NOMO-1 treated with DMSO at 0.1 percent for 48 hours (cell line): ENCODE data around the gene ITPR2.
A peak's percentile ranks its signal among the peaks of the same experiment; 100 is the strongest.
"Not testable (repeated sequence)": the region's sequence is repeated elsewhere in the genome, so short reads cannot be mapped to it uniquely, and the experiment has no call there.

Experiments used
- DNase-seq: peaks from one replicate; lab custom pipeline; 2025; ENCODE audit not compliant: unreplicated experiment; lab: John Stamatoyannopoulos, UW

The ITPR2 gene

GRCh38 chr12:26735249-26735639 is 97.8 kb downstream of the ITPR2 start:
- no peak for DNase-seq

DNA sequence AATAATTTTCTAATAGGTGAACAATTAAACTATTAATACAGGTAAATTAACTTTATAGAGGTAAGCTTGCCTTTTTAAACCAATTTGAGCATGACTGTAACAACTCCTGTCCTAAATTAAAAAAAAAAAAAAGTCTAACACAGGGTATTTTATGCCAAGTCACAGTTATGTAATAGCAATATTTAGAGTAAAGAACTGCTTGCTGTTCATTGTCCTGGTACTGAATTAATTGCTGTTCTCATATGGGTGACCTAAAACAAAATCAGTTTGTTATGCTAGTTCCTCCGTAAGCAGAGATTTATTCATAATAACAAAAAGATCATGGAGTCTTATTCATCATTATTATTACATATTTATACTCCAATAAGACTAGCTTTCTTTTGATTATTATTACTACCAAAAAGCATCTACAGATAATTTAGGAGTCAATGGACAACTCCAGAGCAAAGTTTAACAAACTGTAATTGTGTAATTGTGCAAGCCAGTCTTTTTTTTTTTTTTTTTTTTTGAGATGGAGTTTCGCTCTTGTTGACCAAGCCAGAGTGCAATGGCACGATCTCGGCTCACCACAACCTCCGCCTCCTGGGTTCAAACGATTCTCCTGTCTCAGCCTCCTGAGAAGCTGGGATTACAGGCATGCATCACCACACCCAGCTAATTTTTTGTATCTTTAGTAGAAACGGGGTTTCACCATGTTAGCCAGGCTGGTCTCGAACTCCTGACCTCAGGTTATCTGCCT is 98.3 kb downstream of the ITPR2 start:
- no peak for DNase-seq

- DNase-seq = peak; percentile 96
Measured at GRCh38 chr12:26732005-26732908, 100.7 kb downstream of the ITPR2 start.

DNA sequence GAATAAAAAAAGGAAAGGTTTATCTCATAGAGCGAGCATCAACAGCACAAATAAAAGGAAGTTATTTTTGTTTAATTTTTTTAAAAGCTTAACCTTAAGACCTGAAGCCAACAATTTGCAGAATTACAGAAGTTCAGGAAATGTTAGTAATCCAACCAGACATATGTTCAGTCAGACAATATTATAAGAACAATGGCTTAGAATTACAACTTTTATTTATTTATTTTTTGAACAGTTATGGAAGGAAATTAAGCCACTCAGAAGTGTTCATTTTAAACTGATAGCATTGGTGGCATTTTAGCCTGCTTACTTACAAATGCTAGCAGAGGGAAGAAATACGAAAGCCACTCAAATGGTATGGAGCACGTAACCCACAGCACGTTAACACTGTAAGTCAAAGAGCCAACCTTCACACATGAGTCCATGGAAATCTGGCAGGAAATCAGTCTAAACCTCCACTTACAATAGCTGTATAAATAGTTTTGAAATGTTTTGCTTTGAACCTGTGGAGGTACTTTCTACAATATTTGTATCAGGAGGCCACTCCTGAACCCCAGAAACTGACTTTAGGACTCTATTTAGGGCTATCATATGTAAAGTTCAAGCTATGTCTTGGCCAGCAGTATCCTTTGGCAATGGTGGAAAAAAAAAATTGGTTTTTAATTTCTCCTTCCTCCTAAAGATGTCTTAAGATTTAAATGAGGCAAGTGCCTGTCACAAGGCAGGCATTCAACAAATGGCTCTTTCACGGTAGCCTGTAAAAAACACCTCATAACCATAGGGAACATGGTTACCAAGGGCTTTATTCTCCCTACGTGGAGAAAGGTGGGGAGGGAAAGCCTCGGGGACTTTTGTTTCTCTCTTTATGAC is 102.3 kb downstream of the ITPR2 start:
- DNase-seq = no peak

DNA sequence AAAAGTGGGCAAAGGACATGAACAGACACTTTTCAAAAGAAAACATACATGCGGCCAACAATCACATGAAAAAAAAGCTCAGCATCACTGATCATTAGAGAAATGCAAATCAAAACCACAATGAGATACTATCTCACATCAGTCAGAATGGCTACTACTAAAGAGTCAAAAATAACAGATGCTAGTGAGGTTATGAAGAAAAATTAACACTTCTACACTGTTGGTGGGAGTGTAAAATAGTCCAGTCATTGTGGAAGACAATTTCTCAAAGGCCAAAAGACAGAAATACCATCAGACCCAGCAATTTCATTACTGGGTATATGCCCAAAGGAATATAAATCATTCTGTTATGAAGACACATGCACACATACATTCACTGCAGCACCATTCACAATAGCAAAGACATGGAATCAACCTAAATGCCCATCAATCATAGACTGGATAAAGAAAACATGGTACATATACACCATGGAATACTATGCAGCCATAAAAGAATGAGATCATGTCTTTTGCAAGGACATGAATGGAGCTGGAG is 103.8 kb downstream of the ITPR2 start:
- not testable (repeated sequence) for DNase-seq

DNA sequence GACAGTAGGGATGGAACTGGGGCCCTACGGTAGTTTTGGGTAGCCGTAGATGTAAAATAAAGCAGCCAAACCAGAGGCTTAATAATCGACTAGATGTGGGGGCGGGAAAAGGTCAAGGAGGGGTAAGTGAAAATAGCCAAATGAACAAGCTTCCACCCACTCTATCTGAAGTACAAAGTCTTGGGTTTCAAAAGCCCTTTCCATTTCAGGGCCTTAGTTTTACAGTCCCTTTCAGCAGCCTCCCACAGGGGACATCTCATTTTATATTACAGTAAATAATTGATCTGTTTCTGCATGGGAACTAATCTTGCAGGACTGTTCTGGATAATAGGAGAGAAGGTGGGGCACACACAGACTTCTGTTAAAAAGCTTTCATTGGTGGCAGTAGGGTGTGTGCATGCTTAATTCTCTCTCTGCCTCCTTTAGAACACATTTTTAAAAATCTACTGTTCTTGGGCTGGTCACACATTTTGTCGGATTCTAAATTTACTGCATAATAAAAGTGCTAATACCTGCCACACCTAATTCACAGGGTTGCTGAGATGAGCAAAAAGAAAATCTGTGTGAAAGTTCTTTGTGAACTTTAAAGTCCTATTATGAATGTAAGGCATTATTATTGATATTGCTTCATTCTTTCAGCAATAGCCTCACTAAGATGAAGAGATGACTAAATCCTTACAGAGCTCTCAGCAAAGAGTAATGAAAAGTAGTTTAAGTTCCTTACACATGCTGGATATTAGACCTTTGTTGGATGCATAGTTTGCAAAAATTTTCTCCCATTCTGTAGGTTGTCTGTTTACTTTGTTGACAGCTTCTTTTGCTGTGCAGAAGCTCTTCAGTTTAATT is 104.6 kb downstream of the ITPR2 start:
- DNase-seq = no peak

DNA sequence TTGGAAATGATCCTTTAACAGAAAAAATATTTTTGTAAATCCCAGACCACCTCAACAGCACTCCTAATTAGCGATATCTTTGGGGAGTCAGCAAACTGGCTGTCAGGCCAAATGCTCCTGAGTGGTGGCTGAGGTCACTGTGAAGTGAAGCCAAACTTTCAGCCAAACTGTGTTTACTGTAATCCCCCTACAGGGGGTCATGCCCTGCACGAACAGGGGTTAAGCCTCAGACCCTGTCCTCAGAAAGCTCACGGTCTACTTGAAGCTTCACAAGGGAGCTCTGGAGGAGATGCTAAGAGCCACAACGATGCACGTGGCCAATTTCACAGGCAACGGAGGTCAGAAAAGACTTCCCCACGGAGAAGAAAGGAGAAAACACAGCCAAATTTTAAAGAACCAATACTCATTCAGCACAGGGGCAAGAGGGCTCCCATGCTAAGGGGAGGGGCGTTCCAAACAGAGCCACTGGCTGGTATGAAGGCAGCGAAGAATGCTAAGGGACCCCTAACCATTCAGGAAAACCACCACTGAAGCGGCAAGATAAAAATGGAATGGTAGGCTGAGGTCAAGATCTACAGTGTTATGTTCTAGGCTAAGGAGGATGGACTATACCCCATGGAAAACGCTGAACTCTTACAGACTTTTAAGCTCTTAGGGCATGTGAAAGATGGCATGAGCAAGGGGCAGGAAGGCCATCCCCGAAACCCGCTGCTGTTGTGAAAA is 105.4 kb downstream of the ITPR2 start:
- no peak for DNase-seq

- no peak for DNase-seq
Measured at GRCh38 chr12:26726956-26727355, 106.0 kb downstream of the ITPR2 start.

- DNase-seq = no peak
Measured at GRCh38 chr12:26725276-26725916, 107.6 kb downstream of the ITPR2 start.

- no peak for DNase-seq
Measured at GRCh38 chr12:26724309-26724702, 108.7 kb downstream of the ITPR2 start.

GRCh38 chr12:26723379-26724308 is 109.3 kb downstream of the ITPR2 start:
- DNase-seq = no peak

GRCh38 chr12:26721800-26722199 is 111.2 kb downstream of the ITPR2 start:
- no peak for DNase-seq

GRCh38 chr12:26719852-26720251 is 113.1 kb downstream of the ITPR2 start:
- no peak for DNase-seq

DNA sequence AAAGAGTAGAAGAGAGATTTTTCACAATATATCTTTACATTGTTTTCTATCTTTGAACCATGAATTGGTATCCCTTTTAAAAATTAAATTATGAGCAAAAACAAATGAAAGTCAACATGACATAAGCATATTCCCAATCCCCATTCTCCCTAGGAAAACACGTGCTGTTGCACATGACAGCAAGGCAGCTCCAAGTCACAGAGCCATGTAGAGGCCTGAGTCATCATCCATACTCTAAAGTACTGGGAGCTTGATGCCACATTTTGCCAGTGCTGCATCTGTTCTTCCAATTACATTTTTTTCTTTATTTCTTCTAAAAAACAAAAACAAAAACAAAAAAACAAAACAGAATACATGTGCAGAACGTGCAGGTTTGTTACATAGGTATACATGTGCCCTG is 115.2 kb downstream of the ITPR2 start:
- no peak for DNase-seq

DNA sequence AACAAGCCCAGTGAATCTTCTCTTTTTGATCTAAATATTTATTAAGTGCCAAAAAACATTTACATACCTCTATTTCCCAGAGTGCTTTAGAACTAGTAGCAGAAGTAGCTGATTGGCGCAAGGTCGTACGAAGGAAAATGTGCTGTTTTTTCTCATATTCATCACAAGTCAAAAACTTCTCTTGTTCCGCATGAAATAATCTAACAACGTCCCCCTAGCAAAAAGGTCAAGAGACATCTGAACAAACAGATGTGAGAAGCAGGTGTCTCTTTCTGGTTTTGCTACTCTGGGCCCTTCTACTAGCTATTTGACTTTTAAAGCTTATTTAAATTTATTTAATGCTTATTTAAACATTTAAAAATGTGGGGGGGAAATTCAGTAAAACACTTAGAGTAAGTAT is 117.8 kb downstream of the ITPR2 start:
- no peak for DNase-seq

- DNase-seq = peak; percentile 19
Measured at GRCh38 chr12:26713885-26714383, 119.1 kb downstream of the ITPR2 start.

DNA sequence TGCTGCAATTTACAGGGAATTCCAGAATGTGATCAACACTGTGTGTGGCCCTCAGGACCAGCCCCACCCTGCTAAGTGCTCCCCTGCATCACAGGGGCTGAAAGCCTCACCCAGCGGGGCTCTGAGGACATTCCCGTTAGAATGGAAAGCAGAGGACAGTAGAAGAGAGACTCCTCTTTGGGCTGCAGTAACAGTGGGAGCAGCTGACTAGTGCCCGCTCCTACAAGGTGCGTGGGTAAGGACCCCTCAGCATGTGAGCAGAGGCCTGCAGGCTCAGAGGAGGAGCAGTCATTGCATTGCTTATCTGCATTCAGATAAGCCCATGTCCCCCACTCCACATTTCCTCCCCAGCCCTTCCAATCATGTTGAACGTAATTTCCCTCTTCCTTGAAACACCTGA is 120.1 kb downstream of the ITPR2 start:
- DNase-seq = no peak

- no peak for DNase-seq
Measured at GRCh38 chr12:26711569-26711968, 121.4 kb downstream of the ITPR2 start.
